ENCODE measurements around the gene IER2.

The IER2 gene, protein sequence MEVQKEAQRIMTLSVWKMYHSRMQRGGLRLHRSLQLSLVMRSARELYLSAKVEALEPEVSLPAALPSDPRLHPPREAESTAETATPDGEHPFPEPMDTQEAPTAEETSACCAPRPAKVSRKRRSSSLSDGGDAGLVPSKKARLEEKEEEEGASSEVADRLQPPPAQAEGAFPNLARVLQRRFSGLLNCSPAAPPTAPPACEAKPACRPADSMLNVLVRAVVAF

DNA sequence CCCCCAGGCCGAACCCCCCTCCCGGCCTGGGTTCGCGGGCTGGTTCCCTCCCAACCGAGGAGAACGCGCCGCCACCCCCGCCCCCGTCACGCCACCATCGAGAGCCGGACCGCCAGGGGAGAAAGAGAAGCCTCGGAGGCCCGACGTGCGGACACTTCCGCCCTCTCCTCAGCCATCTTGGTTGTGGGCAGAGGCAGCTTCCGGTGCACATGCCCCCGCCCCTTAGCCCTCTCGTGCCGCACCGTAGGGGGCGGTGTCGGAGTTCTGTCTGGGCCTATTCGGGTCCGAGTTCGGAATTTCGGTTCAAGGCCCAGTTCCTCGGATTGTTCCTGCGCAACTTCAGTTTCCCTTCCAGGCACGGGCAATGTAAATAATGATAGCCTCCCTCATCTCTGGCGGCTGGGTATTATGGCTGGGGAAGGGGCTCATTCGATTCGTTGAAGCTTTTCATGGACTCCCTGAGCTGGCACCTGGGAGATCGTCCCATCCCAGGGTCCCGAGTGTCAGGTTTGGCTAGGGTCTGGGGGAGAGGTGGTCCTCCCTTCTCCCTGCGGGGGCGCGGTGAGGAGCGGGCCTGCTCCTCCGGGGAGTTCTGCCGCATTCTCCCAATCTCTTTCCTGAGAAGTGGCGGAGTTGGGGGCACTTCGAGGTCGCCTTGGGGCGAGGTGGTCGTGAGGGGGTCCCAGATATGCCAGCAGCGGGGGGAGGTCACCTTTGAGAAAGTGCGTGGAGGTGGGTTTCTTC, at the start of gene IER2, which contains the start of gene STX10:
Gene IER2, plus strand, starts transcription at position 225 of the 744 bp plus-strand sequence. CDS start 2,776 bp downstream, outside the sequence.
Gene STX10, minus strand, starts transcription at position 189 of the 744 bp plus-strand sequence. CDS start 202 bp downstream, outside the sequence.
- TF ChIP-seq, protein P1, sequence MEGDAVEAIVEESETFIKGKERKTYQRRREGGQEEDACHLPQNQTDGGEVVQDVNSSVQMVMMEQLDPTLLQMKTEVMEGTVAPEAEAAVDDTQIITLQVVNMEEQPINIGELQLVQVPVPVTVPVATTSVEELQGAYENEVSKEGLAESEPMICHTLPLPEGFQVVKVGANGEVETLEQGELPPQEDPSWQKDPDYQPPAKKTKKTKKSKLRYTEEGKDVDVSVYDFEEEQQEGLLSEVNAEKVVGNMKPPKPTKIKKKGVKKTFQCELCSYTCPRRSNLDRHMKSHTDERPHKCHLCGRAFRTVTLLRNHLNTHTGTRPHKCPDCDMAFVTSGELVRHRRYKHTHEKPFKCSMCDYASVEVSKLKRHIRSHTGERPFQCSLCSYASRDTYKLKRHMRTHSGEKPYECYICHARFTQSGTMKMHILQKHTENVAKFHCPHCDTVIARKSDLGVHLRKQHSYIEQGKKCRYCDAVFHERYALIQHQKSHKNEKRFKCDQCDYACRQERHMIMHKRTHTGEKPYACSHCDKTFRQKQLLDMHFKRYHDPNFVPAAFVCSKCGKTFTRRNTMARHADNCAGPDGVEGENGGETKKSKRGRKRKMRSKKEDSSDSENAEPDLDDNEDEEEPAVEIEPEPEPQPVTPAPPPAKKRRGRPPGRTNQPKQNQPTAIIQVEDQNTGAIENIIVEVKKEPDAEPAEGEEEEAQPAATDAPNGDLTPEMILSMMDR (conservative IDR thresholded peaks at IDR 0.05; ENCODE audit: low read length): peak; percentile 62
- H3K4me3 ChIP-seq (ENCODE audit: low read length): peak within 1 kb of the TSS; percentile 99
- DNase-seq (ENCODE audit: low read depth): peak; percentile 96

DNA sequence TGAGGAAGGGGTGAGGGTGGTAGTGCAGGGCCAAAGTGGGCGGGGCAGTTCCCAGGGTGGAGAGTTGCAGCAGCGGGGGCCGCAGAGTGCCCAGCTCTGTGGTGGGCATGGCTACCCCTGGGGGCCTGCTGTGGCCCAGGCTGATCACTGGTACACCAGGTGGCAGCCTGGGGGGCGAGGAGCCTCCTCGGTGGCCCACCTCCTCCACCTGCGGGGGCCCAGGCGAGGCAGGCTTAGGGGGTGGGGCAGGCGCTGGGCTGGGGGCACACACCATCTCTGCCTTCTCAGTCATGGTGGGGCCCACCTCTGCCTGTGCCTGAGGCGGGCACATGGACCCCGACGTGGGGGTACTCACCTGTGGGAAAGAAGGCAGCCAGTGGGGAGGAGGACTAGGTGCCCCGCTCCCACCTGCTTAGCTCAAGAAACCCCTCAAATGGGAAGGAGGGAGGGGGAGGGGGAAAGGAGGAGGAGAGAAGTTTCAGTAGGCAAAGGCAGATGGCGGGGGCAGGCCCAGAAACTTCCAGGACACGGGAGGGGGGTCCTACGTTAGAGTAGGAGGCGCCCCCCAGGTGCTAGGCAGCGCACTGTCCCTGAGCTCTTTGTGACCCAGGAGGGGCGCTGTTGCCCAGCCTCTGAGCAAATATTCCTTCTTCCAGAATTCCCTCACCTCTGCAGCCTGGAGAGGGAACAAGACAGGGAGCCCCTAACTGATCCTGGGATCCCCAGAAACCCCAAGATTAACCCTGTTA, 49.2 kb upstream of the IER2 start:
- H3K4me3 ChIP-seq (ENCODE audit: low read length): no peak overlapping the region
- no peak for DNase-seq (ENCODE audit: low read depth)

GRCh38 chr19:13101590-13102415, 48.4 kb upstream of the IER2 start:
- TF ChIP-seq, protein P1 (conservative IDR thresholded peaks at IDR 0.05; ENCODE audit: low read length): no peak
- no peak for DNase-seq (ENCODE audit: low read depth)
- no peak overlapping the region; the same call in 1 of the 2 replicates for H3K4me3 ChIP-seq (ENCODE audit: low read length)

More for the DNA sequence above, 49.2 kb upstream of the IER2 start:
- TF ChIP-seq, protein P1 (conservative IDR thresholded peaks at IDR 0.05; ENCODE audit: low read length): peak; percentile 31

DNA sequence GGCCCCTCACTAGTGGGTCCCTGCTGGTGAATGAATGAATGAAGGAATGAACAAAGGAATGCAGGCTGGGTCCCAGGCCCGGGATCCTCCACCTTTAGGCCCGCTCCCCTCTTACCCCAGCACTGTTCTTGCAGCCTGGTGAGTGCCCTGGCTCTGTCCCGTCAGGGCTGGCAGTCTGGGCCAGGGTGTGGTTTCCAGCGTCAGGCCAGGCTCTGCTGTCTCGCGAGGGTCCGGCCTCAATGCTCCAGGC, 47.9 kb upstream of the IER2 start:
- no peak overlapping the region; the same call in 1 of the 2 replicates for H3K4me3 ChIP-seq (ENCODE audit: low read length)
- TF ChIP-seq, protein P1 (conservative IDR thresholded peaks at IDR 0.05; ENCODE audit: low read length): no peak

GRCh38 chr19:13102666-13103580, 47.3 kb upstream of the IER2 start, which contains the start of gene LYL1:
LYL1 (minus strand) TSS chr19:13102858; CDS start chr19:13101171, 1,687 bp downstream.
- no peak within 1 kb of the TSS; the same call in 1 of the 2 replicates for H3K4me3 ChIP-seq (ENCODE audit: low read length)
- TF ChIP-seq, protein P1 (conservative IDR thresholded peaks at IDR 0.05; ENCODE audit: low read length): no peak; the same call in 1 of the 2 replicates
- DNase-seq (ENCODE audit: low read depth): no peak

More for the DNA sequence above, 47.9 kb upstream of the IER2 start:
- peak; percentile 40 for DNase-seq (ENCODE audit: low read depth)

Data from AG10803 (cell line).